ENCODE measurements around the gene TRIM24.
"Not testable (repeated sequence)": the region's sequence is repeated elsewhere in the genome, so short reads cannot be mapped to it uniquely, and the experiment has no call there.

TRIM24 gene

DNA sequence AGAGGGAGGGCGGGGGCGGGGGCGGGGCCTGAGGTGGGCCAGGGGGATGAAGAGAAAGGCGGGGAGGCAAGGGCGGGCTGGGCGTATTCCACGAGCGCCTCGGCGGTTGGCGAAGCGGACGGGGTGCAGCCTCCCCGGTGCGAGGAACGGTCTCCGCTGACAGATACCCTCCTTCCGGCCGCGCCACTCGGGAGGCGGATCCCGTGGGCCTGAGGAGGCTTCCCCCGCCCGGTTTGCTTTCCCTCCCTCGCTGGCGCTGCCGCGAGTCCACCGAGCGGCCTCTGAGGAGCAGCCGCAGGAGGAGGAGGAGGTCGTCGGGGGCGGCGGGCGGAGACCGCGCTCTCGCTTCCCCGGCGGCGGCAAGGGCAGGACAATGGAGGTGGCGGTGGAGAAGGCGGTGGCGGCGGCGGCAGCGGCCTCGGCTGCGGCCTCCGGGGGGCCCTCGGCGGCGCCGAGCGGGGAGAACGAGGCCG lies at the start of gene TRIM24:
Gene TRIM24, plus strand, starts transcription at position 84 of the 473 bp plus-strand sequence. Its CDS starts 290 bp downstream, at position 374.
- no peak for DNase-seq (ENCODE audit: low read depth in 2 of 3, low spot score in 1 of 3)

DNA sequence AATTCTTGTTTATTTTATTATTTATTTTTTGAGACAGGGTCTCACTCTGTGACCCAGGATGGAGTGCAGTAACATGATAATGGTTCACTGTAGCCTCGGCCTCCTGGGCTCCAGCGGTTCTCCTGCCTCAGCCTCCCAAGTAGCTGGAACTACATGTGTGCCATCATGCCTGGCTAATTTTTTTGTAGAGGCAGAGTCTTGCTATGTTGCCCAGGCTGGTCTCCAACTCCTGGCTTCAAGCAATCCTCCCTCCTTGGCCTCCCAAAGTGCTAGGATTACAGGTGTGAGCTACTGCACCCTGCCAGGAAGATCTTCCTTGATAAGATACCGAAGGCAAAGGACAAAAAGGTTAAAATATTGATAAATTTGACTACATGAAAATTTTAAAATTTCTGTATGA lies 48.0 kb upstream of the TRIM24 start:
- DNase-seq (ENCODE audit: low read depth in 2 of 3, low spot score in 1 of 3), result not testable (repeated sequence)

DNA sequence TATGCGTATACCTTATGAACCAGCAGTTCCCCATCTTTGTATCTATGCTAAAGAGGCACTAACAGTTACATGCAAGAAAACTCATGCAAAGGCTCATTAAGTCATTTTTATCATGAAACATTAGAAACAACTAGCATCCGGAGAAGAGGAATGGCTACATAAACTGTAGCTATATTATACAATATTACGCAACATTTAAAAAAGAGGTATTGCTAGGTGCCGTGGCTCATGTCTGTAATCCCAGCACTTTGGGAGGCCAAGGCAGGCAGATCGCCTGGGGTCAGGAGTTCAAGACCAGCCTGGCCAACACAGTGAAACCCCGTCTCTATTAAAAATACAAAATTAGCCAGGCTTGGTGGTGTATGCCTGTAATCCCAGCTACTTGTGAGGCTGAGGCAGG lies 47.1 kb upstream of the TRIM24 start:
- not testable (repeated sequence) for DNase-seq (ENCODE audit: low read depth in 2 of 3, low spot score in 1 of 3)

DNA sequence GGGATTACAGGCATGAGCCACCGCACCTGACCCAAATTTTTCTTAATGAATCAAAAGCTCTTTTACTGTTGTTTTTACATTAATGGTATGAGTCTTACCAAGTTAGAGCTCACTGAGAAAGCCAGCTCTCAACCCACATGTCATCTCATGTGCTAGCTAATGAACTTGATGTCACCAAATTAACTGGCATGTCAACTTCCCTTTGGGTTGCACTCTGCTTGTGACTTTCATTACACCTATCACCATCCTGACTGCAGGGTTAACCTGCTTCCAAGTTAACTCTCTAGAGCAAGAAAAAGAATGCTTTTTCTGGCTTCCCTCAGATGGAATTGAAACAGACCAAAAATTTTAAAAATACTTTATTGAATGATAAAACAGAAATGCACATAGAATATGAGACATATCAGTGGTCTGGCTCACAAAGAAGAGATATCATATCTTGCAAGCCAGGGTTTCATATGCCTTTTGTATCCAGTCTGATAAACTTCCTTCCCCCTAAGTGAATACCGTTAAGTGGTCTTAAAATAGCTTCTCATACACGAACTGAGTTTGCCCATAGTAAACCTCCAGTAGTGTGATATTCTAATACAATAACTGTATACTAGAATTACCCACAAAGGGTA lies 42.9 kb upstream of the TRIM24 start:
- no peak for DNase-seq (ENCODE audit: low read depth in 2 of 3, low spot score in 1 of 3)

DNA sequence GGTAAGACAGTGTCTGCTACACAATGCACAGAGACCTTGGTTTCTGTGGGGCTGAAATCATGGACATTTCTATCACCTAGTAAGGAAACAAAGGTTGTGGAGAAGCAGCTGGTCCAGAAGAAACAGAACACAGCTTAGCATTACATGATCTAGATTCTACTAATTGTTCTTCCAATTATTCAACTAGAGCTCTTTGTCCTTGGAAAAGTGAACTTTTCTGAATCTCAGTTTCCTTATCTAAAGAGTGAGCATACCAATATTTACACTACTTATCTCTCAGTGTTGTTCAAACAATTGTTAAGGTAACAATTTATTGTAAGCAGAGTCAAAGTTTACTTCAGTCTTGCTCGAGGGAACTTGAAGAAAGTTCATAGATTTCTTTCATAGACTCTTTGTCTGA lies 42.3 kb upstream of the TRIM24 start:
- DNase-seq (ENCODE audit: low read depth in 2 of 3, low spot score in 1 of 3), result no peak

DNA sequence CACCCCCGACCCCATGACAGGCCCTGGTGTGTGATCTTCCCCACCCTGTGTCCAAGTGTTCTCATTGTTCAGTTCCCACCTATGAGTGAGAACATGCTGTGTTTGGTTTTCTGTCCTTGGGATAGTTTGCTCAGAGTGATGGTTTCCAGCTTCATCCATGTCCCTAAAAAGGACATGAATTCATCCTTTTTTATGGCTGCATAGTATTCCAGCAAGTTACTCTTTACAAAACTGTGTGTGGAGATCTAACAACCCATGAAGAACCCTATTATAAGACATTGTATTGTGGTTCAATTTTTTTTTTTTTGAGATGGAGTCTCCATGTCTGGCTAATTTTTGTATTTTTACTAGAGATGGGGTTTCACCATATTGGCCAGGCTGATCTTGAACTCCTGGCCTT lies 41.7 kb upstream of the TRIM24 start:
- not testable (repeated sequence) for DNase-seq (ENCODE audit: low read depth in 2 of 3, low spot score in 1 of 3)

DNA sequence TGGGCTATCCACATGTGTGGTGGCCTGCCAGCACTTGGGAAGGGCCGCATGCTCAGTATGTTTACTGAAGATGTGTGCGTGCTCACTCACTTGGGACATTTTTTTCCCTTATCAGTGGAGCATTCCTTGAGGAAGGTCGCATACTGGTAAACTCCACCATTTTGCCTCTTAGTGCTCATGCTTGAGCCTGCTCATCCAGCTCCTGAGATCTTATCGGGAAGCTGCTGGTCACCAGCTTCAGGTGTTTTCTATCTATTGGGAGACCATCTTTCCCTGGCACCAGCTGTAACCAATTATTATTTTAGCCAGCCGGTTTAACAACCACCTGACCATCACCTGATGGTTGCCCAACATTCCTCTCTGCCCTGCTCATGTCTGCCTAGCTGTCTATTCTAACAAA lies 35.0 kb upstream of the TRIM24 start:
- no peak for DNase-seq (ENCODE audit: low read depth in 2 of 3, low spot score in 1 of 3)

DNA sequence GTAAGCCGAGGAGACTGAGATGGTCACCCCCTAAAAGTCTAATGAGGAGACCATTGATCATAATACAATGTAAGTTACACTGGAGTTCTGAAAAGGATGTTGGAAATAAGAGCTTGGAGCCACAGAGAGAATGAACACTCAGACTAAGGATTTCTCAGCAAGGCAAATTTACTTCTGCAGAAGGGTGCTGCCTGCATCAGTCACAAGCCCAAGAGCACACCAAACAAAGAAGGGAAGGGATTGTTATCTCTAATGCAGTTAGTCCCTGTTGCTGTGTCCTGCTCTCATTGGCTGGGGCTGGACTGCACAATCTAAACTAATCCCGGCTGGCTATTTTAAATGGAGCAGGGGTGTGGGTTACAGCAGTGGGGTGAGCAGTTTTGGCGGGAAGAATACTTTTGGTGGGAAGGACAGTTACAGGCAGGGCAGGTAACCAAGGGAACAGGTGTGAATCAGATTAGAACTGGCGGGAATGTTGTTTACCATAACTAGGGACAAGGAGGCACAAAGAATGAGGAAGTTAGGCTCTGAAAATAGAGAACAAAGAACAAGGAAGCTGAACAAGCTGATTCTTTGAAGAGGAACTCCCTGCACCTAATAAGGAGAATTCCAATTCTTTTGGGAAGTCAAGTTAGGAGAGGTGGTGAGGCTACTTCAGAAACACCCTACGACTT lies 30.3 kb upstream of the TRIM24 start:
- DNase-seq (ENCODE audit: low read depth in 2 of 3, low spot score in 1 of 3), result no peak

DNA sequence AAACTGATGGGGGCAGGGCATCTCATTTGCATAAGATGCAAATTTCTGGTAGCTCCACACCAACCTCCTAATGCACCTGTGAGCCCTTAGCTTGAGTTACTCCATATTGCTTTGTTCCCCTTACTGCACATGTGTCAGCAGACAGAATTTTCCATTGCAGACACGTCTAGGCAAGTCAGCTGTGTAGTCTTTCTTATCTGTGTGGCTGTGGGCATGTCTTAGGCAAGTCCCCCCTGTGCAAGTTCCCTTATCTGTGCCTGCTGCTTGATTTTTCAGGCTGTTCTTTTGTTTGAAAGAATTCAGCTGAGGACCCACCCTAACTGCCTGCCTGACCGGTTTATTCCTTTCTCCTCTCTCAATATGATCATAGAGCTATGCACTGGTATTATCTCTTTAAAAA lies 28.5 kb upstream of the TRIM24 start:
- DNase-seq (ENCODE audit: low read depth in 2 of 3, low spot score in 1 of 3), result no peak

DNA sequence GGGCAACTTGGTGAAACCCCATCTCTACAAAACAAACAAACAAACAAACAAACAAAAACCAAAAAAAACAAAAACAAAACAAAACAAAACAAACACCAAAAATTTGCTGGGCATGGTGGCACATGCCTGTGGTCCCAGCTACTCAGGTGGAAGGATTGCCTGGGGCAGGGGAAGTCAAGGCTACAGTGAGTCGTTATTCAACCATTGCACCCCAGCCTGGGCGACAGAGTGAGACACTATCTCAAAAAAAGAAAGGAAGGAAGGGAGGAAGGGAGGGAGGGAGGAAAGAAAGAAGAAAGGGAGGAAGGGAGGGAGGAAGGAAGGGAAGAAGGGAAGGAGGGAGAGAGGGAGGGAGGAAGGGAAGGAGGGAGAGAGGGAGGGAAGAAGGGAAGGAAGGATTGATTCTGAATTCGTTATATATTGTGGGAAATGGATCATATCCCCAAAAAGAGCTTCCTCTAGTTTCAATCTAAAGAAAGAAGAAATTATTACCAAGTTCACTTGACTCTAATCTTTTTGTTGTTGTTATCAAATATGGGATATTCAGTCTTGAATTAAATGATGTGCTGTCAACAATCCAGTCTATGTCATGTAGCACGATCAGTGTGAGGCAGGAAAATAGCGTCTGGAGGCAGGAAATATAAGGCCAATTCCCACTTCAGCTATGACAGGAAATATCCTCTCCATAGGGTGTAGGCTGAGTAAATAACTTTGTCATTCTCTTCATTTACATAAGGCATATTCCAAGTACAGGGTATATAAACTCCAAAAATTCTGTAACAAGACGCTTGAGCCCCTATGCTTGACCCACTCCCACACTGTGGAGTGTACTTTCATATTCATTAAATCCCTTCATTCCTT lies 26.2 kb upstream of the TRIM24 start:
- DNase-seq (ENCODE audit: low read depth in 2 of 3, low spot score in 1 of 3), result no peak

DNA sequence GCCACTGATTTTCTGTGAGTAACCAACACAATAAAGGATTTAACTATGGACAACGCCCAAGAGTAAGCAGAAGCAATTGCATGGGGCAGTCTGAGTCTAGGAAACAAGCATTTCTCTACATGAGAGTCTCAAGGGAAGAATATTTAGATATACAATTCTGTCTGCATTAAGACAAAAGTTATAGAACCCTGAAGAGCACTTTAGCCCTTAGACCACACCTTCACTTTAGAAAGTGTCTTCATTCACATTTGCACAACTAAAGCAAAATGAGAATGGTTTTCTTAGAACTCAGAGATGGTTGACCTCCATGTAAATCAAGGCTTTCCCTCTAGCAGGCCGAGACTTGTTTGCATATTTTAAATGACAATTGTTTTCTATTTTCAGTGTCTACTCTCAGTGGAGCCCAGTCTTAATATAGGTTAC lies 25.5 kb upstream of the TRIM24 start:
- DNase-seq (ENCODE audit: low read depth in 2 of 3, low spot score in 1 of 3), result no peak

DNA sequence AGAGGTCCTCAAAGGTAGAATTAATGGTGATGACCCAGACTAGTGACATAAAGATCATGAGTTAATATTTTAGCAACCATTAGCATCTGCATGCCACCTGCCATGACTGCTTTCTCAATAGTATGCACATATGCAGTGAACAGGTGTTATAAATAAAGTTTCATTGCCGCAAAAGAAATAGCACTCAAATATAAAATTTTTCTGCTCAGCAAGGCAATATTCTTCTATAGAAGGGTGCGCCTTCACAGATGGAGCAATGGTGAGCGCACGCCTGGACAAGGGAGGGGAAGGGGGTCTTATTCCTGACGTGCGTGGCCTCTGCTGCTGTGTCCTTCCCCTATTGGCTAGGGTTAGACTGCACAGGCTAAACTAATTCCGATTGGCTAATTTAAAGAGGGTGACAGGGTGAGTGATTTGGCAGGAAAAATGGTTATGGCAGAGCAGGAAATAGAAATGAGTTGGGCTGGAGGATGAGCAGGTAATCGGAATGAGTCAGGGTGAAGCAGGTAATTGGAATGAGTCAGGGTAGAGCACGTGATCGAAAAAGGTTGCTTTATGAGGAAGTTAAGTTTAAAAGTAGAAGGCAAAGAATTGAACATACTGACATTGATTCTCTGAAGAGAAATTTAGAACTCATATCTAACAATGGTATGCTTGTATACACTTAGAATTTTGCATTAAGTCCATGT lies 24.7 kb upstream of the TRIM24 start:
- no peak for DNase-seq (ENCODE audit: low read depth in 2 of 3, low spot score in 1 of 3)

DNA sequence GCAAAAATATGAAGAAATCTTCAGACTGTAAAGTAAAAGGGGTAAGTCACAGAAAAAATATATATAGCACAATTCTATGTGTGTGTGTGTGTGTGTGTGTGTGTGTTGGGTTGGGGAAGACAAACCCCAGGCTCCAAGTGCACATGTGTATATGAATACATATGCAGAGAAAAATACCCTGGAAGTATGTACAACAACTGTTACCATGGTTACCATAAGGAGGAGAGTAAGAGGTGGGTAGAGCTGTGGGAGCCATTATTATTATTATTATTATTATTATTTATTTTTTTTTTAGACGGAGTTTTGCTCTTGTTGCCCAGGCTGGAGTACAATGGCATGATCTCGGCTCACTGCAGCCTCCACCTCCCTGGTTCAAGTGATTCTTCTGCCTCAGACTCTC lies 23.7 kb upstream of the TRIM24 start:
- no peak for DNase-seq (ENCODE audit: low read depth in 2 of 3, low spot score in 1 of 3)

DNA sequence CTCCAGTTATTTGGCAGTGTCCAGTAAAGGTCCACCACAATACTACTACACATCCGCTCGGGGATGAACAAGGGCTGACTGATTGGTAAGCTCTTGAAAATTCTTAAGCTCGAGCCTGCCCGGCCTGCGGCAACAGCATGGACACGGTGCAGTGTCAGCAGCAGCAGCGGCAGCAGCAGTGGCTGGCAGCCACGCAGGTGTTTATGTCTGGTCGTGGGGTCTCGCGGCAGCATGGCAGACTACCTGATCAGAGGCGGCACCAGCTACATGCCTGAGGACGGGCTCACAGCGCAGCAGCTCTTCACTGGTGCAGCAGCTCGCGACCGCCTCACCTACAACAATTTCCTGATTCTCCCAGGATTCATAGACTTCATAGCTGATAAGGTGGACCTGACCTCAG lies 19.6 kb upstream of the TRIM24 start:
- DNase-seq (ENCODE audit: low read depth in 2 of 3, low spot score in 1 of 3), result no peak

DNA sequence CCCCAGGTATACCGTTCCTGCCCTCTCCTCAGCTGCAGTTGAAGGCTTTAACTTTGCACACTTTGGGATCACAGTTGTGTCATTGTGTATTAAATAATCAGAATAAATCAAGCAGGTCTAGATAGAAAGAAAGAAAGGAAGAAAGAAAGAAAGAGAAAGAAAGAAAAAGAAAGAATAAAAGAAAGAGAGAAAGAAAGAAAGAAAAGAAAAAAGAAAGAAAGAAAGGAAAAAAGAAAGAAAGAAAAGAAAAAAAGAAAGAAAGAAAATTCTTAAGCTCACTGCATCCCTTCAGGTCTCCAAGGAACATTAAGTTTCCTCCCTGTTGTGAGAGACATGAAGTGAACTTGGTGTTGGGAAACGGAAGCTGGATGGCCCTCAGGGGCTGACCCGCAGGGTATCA lies 17.2 kb upstream of the TRIM24 start:
- no peak for DNase-seq (ENCODE audit: low read depth in 2 of 3, low spot score in 1 of 3)

DNA sequence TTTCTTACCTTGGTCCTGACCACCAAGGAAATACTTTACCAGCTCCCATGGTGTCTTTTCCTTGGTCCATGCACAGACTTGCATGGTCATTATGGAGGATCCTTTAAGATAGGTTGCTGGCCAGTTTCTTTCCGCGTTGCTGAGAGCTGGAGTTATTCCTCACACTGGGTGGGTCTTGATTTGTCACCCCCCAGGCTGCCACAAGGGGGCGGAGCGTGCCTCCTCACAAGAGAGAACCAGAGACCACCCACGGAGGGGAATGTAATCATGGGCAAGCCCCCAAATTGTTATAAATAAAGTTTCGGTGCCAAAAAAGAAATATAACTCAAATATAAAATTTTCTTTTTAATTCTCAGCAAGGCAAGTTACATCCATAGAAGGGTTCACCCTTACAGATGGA lies 10.5 kb upstream of the TRIM24 start:
- DNase-seq (ENCODE audit: low read depth in 2 of 3, low spot score in 1 of 3), result peak in 2 of 3 donors; percentile 12 to 34

DNA sequence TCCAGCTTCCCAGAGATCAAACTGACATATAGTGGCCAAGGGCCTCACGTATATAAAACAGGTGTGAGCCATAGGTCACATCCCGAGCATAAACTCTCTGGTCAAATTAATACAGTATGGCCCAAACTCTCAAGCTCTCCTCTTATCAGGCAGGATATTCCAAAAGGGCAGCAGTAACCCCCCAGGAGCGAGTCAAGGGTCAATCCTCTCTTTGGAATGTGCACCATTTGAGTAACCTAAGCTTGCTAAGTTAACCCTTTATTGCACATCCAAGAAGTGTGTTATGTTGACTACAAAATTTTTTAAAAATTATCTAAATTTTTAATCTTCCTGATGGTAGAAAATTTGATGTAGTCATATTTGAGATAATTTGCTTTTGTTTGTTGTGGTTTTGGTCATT lies 4.5 kb upstream of the TRIM24 start:
- no peak for DNase-seq (ENCODE audit: low read depth in 2 of 3, low spot score in 1 of 3)

DNA sequence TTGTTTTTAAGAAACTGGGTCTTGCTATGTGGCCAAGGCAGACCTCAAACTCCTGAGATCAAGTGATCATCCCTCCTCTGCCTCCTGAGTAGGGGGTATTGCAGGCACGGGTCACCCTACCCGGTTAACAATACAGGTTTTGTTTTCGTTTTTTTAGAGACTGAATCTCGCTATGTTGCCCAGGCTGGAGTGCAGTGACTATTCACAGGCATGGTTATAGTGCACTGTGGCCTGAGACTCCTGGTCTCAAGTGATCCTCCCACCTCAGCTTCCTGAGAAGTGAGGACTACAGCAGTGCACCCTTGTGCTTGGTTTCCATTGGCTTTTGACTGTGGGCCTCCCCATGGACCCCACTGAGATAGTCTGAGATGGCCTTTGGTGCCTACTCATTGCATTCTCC lies 3.8 kb upstream of the TRIM24 start:
- DNase-seq (ENCODE audit: low read depth in 2 of 3, low spot score in 1 of 3), result no peak

DNA sequence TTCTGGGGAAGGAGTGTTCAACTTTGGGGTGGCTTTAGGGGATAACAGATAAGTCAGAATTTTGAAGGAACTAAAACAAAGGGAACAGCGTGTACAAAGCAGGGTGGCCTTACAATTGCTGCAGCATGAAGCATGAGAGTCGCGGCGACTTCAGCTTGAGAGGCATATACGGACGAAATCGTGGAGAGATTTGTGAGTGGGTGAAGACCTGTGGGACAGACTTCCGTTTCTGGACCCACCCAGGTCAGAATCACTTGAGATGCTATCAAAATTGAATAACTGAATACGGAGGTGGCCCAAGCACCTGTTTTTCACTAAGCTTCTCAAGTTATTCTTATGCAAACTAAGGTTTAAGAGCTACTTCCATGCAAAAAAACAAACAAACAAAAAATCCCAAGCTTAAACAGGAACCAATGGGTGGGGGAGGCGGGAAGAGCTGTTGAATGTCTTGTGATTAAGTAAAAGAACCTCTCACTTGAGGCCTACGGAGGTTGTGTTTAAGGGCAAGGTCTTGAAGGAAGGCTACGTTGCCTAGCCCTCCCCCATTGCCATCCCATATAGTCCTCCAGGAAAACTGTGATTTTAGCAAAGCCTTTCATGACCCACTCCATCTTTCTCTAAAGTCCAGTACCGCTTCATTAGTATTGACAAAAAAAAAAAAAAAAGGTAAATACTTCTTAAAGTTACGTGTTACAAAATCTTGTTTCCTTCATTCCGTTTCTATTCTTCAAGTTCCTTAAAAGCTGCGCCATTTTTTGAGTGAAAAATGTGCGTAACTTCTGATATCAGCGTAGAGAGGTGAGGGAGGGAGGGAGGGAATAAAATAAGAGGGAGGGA lies 1.3 kb upstream of the TRIM24 start:
- no peak for DNase-seq (ENCODE audit: low read depth in 2 of 3, low spot score in 1 of 3)

DNA sequence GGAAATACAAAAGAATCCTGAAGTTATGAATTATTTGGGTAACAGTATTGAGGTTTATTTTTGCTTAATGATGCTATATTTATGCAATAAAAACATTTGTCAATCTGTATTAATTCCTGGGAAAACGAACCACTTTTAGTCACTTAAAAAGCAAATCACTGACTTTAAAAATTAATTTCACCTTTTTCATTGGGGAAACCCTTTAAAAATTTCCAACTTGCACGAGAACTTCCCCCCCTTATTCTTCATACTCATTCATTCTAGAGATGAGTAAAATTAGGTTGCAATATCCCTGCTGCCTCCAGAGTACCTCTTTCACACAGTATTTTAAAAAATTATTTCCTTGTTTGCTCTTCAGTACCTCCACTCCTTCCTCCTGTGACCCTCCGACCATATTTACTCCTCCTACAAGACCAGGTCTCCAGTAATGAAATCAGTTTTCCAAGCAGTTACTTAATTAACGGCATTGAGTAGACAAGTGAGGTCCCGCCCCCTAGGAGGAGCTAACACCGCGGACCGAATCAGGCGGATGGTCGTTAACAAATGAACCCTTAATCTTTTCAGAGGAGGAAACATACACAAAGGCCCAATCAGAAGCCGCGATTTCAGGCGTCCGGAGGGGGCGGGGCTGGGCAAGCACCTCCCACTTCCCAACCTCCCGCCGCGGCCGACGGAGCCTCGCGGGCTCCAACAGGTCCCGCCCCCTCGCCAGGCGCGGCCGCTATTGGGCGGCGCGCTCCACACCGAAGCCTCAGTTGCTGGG lies 465 bp upstream of the TRIM24 start:
- peak; percentile 94 to 96 (median 95) for DNase-seq (ENCODE audit: low read depth in 2 of 3, low spot score in 1 of 3)
